ENCODE data around the gene RGPD3.
"Not testable (repeated sequence)": the region's sequence is repeated elsewhere in the genome, so short reads cannot be mapped to it uniquely, and the experiment has no call there.

The RGPD3 gene

DNA sequence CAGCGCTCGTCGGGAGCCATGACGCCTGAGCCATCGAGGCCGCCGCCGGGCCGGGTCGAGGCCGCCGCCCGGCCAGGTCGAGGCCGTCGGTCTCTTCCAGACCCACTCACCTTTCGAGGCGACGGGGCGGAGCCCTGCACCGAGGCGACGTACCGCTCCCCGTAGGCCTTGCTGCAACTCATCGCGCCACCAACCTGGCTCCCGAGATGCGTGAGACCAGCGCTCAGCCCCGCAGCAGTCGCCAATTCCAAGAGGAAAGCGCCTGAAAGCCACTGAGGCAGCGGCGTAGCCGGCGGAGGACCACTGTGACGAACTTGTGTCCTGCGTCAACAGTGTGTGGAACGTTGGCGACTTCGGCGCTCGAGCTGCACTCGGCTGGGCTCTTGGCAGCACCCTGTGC is at the start of gene RGPD3:
TSS of gene RGPD3 (minus strand) at position 307 of the 400 bp plus-strand sequence. CDS start at position 182, 125 bp downstream.
- DNase-seq (ENCODE audit: low read depth): not testable (repeated sequence)

DNA sequence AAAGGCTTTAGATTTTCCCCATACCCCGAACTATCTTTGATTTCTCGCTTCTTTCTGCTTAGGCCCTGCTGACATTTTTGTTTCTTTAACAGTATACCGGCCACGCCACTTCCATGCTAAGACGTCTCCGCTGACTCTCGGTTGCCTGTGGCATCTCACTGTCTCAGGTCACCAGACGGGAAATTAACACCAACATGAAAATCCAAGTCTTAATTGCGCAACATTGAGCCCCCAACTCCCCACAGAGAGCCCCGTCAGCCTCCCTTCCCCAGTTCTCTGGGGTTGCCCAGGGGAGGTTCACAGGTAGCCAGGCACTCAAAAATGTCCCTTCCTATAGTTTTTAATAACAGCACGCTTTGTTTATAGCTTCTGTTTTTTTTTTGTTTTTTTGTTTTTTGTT is 49.1 kb upstream of the RGPD3 start:
- DNase-seq (ENCODE audit: low read depth): no peak

DNA sequence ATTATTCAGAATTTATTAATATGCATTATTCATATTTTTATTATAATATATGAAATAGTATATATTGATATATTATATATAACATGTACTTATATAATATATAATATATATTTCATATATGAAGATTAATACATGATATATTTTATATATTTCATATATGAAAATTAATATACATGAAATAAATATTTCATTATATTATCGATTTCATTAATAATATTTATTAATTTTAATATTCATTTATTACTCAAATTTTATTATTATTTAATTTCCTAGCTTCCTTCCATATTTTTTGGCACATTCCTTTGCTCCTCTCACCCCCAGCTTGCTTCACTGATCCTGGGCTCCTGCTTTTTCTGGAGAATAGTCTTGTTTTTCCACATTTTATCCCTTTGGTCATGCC is 48.7 kb upstream of the RGPD3 start:
- DNase-seq (ENCODE audit: low read depth): no peak

DNA sequence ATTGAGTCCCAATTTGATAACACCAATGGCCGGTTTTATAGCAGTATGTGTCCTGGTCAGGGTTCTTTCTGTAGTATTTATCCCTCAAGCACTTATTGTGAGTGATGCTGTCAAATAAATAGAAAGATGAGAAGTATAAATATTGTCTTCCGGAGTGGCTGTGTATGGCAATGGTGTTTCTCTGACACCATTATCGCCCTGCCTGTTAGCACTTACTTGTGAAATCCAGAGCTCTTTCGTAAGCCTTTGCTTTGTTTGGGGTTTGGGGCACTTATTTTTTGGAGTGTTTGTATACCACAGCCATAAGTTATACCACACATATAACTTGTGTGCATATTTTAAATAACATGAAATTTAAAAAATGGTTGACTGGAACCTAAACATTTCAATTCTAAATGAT is 48.2 kb upstream of the RGPD3 start:
- DNase-seq (ENCODE audit: low read depth): no peak

DNA sequence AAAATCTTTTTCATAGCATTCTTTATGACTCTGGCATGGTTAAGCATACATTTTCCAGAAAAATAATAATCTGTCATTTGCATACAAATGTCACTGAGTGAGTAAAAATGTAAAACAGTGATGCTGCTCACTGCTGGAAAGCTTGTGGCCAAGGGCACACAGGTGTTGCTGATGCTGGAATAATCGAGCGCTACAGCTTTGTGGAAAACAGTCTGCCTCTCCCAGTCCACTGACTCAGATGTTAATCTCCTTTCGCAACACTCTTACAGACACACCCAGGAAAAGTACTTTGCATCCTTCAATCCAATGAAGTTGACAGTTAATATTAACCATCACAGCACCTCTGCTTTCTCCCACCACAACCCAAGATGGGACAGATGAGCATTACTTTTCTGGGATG is 46.6 kb upstream of the RGPD3 start:
- not testable (repeated sequence) for DNase-seq (ENCODE audit: low read depth)

DNA sequence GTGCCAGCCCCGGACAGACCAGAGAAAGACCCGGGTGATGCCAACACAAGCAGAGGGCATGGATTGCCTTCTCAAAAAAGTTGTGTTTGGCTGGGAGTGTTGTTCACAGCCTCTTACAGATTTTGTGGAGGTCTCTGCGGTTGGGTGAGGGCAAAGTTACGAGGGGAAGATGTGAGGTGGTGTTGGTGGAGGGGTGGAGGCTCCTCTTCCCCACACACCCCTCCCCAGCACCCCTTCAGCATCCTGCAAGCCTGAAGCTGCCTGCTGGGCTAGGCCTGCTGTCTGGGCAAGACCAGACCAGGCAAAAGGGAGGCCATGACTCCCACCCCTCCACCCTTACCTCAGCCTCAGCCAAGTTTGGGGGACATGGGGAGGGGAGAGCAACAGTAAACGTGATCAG is 45.2 kb upstream of the RGPD3 start:
- DNase-seq (ENCODE audit: low read depth): not testable (repeated sequence)

DNA sequence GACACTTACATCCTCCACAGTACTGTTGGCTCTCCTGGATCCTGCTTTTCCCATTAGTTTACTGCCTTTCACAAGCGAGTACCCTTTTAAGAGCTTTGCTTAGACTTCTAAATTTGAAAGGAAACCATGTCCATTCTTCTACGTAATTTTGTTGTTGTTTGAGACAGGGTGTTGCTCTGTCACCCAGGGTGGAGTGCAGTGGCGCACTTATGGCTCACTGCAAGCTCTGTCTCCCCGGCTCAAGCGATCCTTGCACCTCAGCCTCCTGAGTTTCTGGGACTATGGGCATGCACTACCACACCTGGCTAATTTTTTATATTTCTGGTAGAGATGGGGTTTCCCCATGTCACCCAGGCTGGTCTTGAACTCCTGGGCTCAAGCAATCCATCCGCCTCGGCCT is 43.7 kb upstream of the RGPD3 start:
- DNase-seq (ENCODE audit: low read depth): not testable (repeated sequence)

DNA sequence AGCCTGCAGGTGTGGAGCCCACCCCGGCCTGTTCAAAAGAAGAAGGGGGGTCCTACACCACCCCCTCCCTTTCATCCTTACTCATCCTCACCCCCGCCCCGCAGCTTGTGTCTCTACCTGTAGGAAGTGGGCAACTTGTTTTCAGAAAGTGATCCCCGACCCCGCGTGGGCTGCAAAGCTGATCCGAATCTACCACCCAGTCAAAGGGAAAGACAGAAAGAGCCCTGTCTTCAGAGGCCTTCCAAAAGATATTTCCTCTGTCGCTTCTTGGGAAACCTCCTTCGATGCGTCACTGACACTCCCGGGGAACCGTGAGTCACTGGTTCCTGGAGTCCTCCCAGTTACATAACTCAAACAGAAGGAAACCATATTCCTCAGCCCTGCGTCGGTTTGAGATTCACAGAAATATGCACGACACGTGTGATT is 43.3 kb upstream of the RGPD3 start:
- not testable (repeated sequence) for DNase-seq (ENCODE audit: low read depth)

DNA sequence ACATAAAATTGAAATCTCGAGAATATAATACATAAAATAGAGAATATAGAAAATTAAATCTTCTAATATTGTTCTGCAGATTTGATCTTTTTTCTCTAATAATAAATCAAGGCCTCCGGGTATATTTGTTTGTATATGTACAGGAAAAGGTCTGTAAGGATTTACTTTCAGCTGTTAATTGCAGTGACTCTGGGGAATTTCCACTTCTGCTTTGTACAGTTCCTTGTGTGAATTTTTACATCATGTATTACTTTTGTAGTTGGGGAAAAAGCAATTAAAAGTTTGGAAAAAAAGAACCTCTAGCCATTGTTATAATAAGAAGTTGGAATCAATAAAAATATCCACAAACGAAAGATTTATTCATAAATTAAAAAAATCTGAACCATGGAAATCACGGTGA is 42.6 kb upstream of the RGPD3 start:
- DNase-seq (ENCODE audit: low read depth): not testable (repeated sequence)

DNA sequence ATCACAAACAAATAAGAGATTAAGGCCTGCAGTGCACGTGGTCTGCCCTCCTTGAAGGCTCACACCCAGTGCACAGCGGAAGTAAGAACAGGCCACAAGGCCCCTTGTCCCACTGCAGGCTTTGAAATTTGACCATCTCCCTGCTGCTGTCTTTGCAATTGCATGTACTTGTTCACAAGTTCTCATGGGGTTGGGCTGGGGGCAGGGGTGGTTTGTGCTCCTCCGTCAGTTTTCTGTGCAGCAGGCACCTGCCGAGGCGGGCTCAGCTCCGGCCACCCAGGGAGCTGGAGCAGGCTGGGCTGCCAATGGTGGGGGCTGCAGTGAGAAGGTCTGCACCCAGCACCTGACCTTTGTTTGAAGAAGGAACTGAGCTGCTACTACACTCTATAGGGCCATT is 41.2 kb upstream of the RGPD3 start:
- not testable (repeated sequence) for DNase-seq (ENCODE audit: low read depth)

DNA sequence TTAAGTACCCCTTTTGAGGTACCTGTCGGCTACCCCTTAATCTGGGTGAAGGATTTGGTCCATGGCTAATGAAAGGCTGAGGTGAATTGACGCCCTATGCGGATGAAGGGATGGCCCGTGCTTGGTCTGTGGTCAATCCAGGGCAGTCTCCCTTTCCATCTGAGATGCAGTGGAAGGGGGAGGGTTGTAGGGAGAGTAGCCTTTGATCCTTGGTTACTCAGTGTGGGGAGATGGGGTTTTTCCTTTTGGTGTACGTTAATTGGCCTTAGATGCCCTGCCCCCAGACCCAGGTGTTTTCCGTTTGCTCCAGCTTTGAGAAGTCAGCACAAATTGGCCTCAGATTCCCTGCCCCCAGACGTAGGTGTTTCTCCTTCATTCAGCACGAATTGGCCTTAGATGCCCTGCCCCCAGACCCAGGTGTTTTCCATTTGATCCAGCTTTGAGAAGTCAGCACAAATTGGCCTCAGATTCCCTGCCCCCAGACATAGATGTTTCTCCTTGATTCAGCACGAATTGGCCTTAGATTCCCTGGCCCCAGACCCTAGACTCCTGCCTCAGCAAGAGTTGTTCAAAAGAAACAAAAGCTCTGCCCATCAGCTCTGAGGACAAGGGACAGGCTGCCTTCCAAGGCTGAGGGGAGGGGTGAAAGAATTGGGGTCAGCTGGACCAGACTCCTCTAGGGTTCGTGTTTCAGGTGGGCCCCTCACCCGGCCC is 40.6 kb upstream of the RGPD3 start:
- DNase-seq (ENCODE audit: low read depth): not testable (repeated sequence)

DNA sequence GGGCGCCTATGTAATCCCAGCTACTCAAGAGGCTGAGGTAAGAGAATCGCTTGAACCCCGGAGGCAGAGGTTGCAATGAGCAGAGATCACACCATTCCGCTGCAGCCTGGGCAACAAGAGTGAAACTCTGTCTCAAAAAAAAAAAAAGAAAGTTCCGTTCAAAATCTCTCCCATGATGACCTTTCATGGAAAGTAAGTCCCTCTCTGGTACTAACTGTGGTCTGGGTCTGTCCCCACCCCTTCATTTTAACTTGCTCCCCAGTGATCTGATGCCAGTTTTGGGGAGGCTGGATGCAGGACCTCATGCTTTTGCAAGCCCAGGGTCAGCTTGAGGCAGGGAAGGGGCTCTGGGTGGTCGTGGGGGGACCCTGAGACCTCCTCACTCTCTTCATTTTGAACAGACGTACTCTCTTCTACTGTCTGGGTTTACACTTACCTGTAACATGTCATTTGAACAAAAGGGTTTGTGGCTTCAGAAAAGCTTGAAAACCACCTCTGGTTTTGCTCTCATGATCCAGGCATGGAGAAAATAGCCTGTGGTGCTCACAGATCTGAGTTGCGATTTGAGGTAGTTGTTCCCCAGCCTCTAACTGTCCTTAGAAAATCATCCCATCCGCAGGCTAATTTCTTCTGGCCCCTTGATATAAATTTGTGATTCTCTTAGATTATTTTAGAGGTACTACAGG is 37.9 kb upstream of the RGPD3 start:
- not testable (repeated sequence) for DNase-seq (ENCODE audit: low read depth)

DNA sequence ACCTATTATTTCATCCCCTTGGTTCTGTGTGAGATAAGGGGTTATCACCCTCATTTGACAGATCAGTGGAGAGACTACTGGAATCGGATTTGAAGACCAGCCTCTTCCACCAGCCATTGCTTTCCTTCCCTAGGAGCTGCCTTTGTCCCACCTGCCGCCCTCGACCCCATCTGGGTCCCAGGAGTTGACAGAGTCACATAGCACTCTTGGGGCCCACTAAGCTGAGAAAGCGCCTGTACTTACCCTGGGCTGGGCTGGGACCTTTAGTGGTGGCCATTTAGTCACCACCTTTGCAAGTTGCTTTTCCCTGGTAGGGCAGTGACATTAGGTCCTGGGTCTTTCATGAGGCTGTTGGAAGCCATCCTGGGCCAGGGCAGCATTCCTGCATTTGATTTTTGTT is 36.6 kb upstream of the RGPD3 start:
- DNase-seq (ENCODE audit: low read depth): not testable (repeated sequence)

DNA sequence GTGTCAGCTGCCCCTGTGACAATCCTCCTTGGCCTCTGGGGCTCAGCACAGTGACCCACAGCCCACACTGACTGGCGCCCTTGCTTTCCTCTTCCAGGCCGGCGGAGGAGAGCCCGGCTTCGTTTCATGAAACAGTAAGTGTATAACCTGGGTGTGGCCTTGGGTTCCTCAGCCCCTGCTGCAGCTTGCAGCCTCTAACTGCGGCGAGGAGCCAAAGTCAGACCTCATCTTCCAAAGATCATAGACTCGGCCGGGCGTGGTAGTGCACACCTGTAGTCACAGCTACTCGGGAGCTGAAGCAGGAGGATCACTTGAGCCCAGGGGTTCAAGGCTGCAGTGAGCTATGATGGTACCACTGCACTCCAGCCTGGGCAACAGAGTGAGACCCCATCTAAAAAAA is 36.0 kb upstream of the RGPD3 start:
- not testable (repeated sequence) for DNase-seq (ENCODE audit: low read depth)

DNA sequence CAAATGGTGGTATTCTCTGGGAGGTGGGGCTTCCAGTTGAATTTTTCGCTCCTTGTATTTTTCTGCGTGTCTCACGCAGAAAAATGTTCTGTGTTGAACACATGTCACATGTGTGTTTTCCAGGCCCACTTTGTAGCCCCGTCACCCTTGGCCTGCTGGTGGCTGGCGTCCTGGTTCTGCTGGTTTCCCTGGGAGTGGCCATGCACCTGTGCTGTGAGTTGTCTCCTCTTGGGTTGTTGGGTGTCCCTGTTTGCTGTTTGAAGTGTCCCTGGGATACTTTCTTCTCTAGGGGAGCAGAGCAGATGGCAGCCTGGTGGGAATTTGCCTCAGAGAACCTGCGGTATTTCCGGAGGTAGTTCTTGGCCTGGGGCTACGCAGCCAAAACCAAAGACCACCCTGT is 34.1 kb upstream of the RGPD3 start:
- not testable (repeated sequence) for DNase-seq (ENCODE audit: low read depth)

DNA sequence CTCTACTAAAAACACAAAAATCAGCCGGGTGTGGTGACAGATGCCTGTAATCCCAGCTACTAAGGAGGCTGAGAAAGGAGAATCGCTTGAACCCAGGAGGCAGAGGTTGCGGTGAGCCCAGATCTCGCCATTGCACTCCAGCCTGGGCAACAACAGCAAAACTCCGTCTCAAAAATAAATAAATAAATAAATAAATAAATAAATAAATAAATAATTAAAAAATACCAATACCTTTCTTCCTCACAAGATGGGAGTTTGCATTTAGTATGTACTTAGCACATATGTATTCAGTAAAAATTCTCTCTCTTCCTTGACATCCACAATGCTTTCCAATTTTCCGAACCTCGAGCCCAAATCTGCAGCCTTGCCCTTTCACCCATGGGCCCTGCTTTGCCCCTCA is 32.1 kb upstream of the RGPD3 start:
- not testable (repeated sequence) for DNase-seq (ENCODE audit: low read depth)

DNA sequence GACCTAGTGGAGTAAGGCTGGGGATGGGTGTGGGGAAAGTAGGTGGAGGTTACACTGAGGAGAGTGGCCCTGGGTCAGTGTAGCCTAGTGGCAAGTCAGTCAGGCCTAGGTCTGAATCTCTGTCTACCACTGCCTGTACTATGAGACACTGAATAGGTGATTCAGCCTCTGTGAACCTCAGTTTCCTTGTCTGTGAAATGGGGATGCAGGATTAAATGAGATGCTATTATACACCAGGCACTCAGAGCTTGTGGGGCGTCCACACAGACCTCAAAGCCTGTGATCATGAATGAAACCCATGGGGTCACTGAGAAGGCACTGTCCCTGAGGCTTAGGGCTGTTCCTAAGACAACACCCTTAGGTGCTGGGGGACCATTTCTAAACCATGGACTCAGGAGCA is 30.3 kb upstream of the RGPD3 start:
- DNase-seq (ENCODE audit: low read depth): not testable (repeated sequence)

DNA sequence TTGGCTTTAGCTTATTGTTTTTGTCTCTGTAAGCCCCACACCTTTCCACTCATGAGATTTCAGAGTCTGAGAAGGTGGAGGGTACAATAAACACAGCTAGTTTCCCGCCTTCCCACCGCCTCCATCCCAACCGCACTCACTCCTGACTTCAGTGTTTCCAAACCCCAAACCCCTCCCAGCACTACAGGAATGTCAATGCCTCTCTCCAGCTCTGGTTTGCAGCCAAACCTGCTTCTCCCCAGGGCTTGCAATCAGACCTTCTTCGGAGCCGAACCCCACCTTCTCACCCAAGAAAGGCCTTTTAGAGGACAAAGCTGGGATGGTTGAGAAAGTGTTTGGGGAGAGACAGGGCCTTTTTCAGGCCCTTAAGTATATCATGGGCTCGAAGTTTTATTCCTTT is 24.7 kb upstream of the RGPD3 start:
- not testable (repeated sequence) for DNase-seq (ENCODE audit: low read depth)

DNA sequence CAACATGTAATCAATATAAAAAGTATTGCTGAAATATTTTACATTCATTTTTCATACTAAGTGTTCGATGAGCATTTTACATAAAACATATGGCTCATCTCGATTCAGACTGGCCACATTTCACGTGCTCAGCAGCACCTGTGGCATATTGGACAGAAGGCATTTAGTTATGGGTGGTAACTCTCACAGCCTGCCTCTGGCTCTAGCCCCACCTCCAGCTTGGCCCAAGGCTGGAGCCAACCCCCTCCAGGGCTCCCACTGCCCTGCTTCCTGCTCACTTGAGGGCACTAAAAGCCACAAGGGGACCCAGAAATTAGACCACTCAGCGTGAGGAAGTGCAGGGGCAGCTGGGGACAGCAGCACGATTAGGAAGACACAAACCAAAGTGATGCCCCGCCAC is 24.2 kb upstream of the RGPD3 start:
- DNase-seq (ENCODE audit: low read depth): not testable (repeated sequence)

DNA sequence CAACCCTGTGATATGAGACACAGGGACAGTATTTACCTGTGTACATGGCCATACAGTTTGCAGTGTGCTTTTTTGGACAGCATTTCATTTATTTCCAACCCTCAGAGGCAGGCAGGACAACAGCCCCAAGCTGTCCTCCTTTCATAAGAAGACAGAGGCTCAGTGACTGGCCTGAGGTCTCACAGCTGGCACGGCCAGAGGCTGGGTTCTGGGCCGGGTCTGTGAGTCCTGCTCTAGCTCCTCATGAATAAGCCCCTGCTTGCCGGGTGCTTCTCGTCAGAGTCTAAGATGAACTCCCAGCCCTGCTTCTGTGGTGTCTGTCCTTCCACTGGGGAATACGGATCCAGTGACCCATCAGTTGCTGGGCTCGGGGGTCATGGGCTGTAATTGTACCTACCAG is 21.5 kb upstream of the RGPD3 start:
- DNase-seq (ENCODE audit: low read depth): not testable (repeated sequence)

DNA sequence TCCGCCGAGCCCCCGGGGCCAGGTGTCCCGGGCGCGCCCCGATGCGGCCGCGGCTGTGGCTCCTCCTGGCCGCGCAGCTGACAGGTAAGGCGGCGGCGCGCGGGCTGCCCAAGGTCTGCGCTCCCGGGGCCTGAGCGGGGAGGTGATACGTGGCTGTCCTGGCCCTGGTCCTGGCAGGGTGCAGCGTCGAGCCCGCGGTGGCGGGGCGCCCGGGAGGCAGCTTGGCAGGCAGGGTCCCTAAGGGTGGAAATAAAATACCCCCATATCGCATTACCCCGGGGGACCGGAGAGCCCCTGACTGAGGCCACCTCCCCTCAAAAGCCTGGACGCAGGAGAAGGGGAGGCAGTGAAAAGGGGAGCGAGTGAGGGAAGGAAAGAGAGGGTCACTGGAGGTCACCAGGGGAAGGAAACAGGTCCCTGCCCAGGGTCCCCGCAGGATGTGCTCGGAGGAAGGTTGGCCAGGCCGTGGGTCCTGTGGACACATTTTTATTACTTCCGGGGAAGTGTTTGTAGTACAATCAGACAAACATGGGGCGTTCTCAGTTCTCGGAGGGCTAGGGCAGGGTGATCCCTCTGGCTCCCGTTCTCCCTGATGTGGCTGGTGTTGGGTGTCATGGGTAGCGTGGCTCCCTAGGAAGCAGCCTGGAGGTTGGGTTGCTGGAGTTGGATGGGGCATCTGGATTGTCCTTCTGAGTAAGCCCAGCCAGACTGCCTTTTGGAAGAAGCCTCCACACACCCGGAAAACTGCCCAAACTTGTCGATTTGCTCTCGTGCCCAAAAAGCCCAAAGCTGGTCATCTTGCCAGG is 19.4 kb upstream of the RGPD3 start:
- not testable (repeated sequence) for DNase-seq (ENCODE audit: low read depth)

DNA sequence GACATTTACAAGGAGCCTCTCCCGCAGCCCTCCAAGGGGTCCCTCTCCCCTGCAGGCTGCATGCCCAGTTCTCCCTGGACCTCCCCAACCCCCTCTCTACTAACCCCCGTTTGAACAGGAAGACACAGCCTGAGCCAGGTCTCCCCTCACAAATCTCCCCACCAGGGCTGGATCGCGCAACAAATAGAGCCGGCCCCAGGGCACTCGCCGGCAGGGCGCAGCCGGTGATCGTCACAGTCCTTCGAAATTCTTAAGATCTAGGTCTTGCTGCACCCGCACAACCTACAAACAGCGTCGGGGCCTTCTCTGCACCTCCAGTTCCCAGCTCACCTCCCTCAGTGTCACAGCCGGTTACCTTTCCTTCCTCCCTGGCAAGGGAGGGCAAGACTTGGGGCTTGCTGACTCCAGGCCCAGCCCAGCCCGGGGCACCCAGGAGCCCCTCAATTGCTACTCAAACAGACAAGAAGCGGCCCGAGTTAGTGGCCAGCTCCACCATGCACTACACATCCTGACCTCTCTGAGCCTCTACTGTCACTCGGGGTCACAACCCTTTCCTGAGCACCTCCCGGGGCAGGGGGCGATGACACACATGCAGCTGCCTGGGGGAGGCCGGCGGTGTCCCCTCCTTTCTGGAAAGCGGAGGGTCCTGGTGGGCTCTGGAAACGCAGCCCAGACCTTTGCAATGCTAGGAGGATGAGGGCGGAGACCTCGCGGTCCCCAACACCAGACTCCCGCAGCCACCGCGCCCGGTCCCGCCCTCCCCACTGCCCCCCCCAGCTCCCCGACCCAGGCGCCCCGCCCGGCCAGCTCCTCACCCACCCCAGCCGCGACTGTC is 18.6 kb upstream of the RGPD3 start, which contains the start of gene CD8B2:
TSS of gene CD8B2 (plus strand) at position 814 of the 835 bp plus-strand sequence. CDS start 63 bp downstream, outside the sequence.
- not testable (repeated sequence) for DNase-seq (ENCODE audit: low read depth)

Measured in stimulated activated CD8-positive, alpha-beta memory T cell treated with anti-CD3 and anti-CD28 coated beads, Interleukin-12 subunit alpha, Interleukin-12 subunit beta, amount 100 ng/mL, for 1 hour (primary cell).